Keratinocyte (primary cell): ENCODE results near the gene TRPM1. TPM values are rescaled to one million over a fixed set of nuclear protein-coding genes. Genes with fewer than 3 reads are reported as not detected.

Experiments
- DNase-seq: peaks from one replicate; pipeline ENCODE4 v3.0.0-alpha.2; 2011; ENCODE audit warnings: low read depth, missing footprints, low spot score
- FAIRE-seq: peaks from 2 replicates; lab custom pipeline; 2011; peaks lifted over from hg19 to GRCh38; lab: Jason Lieb, UNC
- H2AFZ ChIP-seq: 2 replicates; pipeline ENCODE4 v1.6.0; 2012; ENCODE audit warnings: low read length, control low read depth, inconsistent platforms; ENCODE audit not compliant: control insufficient read depth
- H3K27ac ChIP-seq: 2 replicates; pipeline ENCODE4 v1.5.1; 2011; ENCODE audit warnings: low read length; ENCODE audit not compliant: control insufficient read depth, insufficient read depth
- H3K27me3 ChIP-seq: 3 replicates; pipeline ENCODE4 v1.6.0; 2011; ENCODE audit warnings: low read length; ENCODE audit not compliant: control insufficient read depth, insufficient read depth; ENCODE audit errors: extremely low read depth
- H3K36me3 ChIP-seq, 2 experiments: 2 replicates in 1 of 2; 3 replicates in 1 of 2; pipeline ENCODE4 v1.5.1; 2011; ENCODE audit warnings: low read length in 2 of 2, mild to moderate bottlenecking in 1 of 2; ENCODE audit not compliant: control insufficient read depth in 2 of 2, insufficient read depth in 2 of 2; ENCODE audit errors: extremely low read depth in 1 of 2
- H3K4me1 ChIP-seq: 3 replicates; pipeline ENCODE4 v1.5.1; 2011; ENCODE audit warnings: low read length; ENCODE audit not compliant: control insufficient read depth, insufficient read depth; ENCODE audit errors: extremely low read depth
- H3K4me2 ChIP-seq: 3 replicates; pipeline ENCODE4 v1.6.0; 2011; ENCODE audit warnings: low read depth, low read length; ENCODE audit not compliant: control insufficient read depth, insufficient read depth; ENCODE audit errors: extremely low read depth
- H3K4me3 ChIP-seq, 3 experiments: fragments of 200-600 bp in 1 of 3; sonication (generic) in 1 of 3; 2 replicates in 2 of 3; 3 replicates in 1 of 3; pipeline ENCODE4 v1.5.1; 2011 to 2016; ENCODE audit warnings: low read length in 3 of 3, mild to moderate bottlenecking in 3 of 3, control low read depth in 2 of 3, inconsistent platforms in 1 of 3, low read depth in 1 of 3, mixed read lengths in 1 of 3, mixed run types in 1 of 3, moderate library complexity in 1 of 3; ENCODE audit not compliant: control insufficient read depth in 2 of 3, insufficient read depth in 2 of 3; ENCODE audit errors: extremely low read depth in 1 of 3
- H3K79me2 ChIP-seq: 2 replicates; pipeline ENCODE4 v1.6.0; 2012; ENCODE audit warnings: low read length; ENCODE audit not compliant: control insufficient read depth, insufficient read depth
- H3K9ac ChIP-seq: 3 replicates; pipeline ENCODE4 v1.6.0; 2011; ENCODE audit warnings: low read length; ENCODE audit not compliant: control insufficient read depth, insufficient read depth; ENCODE audit errors: extremely low read depth
- H3K9me1 ChIP-seq: 3 replicates; pipeline ENCODE4 v1.6.0; 2011; ENCODE audit warnings: low read length; ENCODE audit not compliant: control insufficient read depth, insufficient read depth; ENCODE audit errors: extremely low read depth
- H3K9me3 ChIP-seq: 2 replicates; pipeline ENCODE4 v1.5.1; 2012; ENCODE audit warnings: low read depth, low read length; ENCODE audit not compliant: control insufficient read depth
- H4K20me1 ChIP-seq: 3 replicates; pipeline ENCODE4 v1.6.0; 2011; ENCODE audit warnings: low read length; ENCODE audit not compliant: control insufficient read depth, insufficient read depth; ENCODE audit errors: extremely low read depth
- CTCF ChIP-seq, 3 experiments: IDR thresholded peaks in 1 of 3; conservative IDR thresholded peaks in 1 of 3; optimal IDR thresholded peaks in 1 of 3; 2 replicates in 2 of 3; 3 replicates in 1 of 3; pipeline versions ENCODE3 to v1.5.1; 2011; ENCODE audit warnings: low read length in 3 of 3, mild to moderate bottlenecking in 3 of 3, moderate library complexity in 2 of 3, control low read depth in 1 of 3, inconsistent platforms in 1 of 3; ENCODE audit not compliant: insufficient read depth in 2 of 3; ENCODE audit errors: extremely low read depth in 1 of 3
- EZH2 ChIP-seq: IDR thresholded peaks from one replicate; pipeline ENCODE4 v1.6.1; 2012; ENCODE audit warnings: inconsistent platforms, mild to moderate bottlenecking, low read length, moderate library complexity
- dilution Hi-C: fragments of 300-500 bp; cut with MboI; formaldehyde crosslinking; loops from one replicate; pipeline ENCODE4 v1.7.0; 2020; ENCODE audit warnings: low sequenced_read_pairs; ENCODE audit not compliant: extremely low pct_ligation_motif_present
- polyA minus RNA-seq, 3 experiments: library from RNA; depleted of rRNA, polyadenylated mRNA; stranded (reverse); fragments of >200 nt; gene quantifications; 1 replicate in 1 of 3; 2 replicates in 1 of 3; 3 replicates in 1 of 3; pipeline ENCODE4 v1.2.3, GENCODE V29; 2011
- polyA plus RNA-seq, 5 experiments: library from polyadenylated mRNA; depleted of rRNA in 3 of 5; stranded (reverse) in 3 of 5; stranded (forward) in 1 of 5; unstranded in 1 of 5; fragments of >200 nt; gene quantifications; 1 replicate in 1 of 5; 2 replicates in 3 of 5; 3 replicates in 1 of 5; pipeline versions ENCODE4 v1.2.1 to v1.2.3, GENCODE V29; 2011 to 2012; ENCODE audit warnings: missing spikeins in 2 of 5, low read depth in 1 of 5, low replicate concordance in 1 of 5

The TRPM1 gene
- polyA plus RNA-seq = 0.17 to 0.18 TPM in 2 of 3 replicates, not detected in the other
- 0.10 TPM for polyA plus RNA-seq (2011; ENCODE audit: low read depth)
- polyA plus RNA-seq (2011; cell fraction: cytosol; rRNA removed) = 0.07 and 0.22 TPM in 2 replicates
- 0.22 and 0.31 TPM in 2 replicates for polyA plus RNA-seq (2011; cell fraction: nucleus; rRNA removed)
- polyA plus RNA-seq (2012; ENCODE audit: low replicate concordance) = 0.08 and 0.09 TPM in 2 replicates
- not detected in 3 replicates for polyA minus RNA-seq
- polyA minus RNA-seq (2011; cell fraction: cytosol; rRNA and poly(A)+ RNA removed) = not detected
- polyA minus RNA-seq (2011; cell fraction: nucleus; rRNA and poly(A)+ RNA removed) = not detected in 2 replicates

DNA sequence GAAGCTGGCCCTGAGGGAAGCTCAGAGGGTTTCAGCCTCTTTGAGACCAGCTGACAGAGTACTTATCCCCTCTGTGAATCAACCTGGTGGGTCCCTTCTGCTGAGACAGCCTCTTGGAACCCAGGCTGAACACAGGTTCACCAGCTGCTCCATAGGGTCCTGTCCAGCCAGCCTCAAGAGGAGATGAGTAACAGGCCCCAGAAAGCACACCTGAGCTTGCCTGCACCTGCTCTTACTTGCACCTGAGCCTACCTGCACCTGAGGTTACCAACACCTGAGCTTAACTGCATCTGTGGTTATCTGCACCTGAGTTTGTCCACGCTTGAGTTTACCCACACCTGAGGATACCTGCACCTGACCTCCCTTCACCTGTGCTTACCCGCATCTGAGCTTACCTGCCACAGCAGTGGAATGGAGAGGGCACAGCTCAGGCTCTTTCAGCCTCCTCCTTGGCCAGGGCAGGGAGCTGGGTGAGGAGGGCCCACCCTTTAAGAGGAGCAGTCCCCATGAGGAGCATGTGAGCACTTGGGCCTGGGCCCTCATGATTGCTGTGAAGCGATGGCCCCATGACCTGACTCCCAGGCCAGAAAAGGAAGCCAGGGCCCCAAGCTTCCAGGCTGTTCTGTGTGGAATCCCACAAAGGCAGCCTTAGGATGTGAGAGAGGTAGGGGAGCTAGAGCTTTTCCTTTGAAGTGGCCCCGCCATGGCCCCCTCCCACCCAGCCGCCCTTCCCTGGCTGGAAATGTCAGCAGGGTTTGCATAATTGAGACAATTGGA is at the start of gene TRPM1:
Gene TRPM1 (minus strand): TSS at position 464 of the 777 bp plus-strand sequence. CDS start 20,370 bp downstream, outside the sequence.
- no peak within 1 kb of the TSS for H3K9ac ChIP-seq
- H3K4me1 ChIP-seq = peaks cover 3% of the 10 kb centered on the region
- H3K36me3 ChIP-seq = no peaks in the 10 kb centered on the region
- no peak for FAIRE-seq
- no peaks in the 10 kb centered on the region for H4K20me1 ChIP-seq
- H3K27me3 ChIP-seq = peaks cover 3% of the 10 kb centered on the region
- H3K4me3 ChIP-seq = no peak within 1 kb of the TSS
- dilution Hi-C loops = no loop called here
- no peak within 1 kb of the TSS for H3K27ac ChIP-seq
- no peak within 1 kb of the TSS for H3K4me2 ChIP-seq
- no peaks in the 10 kb centered on the region for H3K9me1 ChIP-seq
- H2AFZ ChIP-seq = no peak within 1 kb of the TSS
- no peaks in the 10 kb centered on the region for H3K9me3 ChIP-seq
- TF ChIP-seq CTCF (optimal IDR thresholded peaks at IDR 0.05 in 1 of 3, IDR thresholded peaks at IDR 0.05 in 1 of 3, conservative IDR thresholded peaks at IDR 0.05 in 1 of 3; ENCODE audit: extremely low read depth in 1 of 3, insufficient read depth in 2 of 3, low read length in 3 of 3) (no peak), EZH2 (no peak)
- no peaks in the 10 kb centered on the region for H3K79me2 ChIP-seq
- no peak for DNase-seq

DNA sequence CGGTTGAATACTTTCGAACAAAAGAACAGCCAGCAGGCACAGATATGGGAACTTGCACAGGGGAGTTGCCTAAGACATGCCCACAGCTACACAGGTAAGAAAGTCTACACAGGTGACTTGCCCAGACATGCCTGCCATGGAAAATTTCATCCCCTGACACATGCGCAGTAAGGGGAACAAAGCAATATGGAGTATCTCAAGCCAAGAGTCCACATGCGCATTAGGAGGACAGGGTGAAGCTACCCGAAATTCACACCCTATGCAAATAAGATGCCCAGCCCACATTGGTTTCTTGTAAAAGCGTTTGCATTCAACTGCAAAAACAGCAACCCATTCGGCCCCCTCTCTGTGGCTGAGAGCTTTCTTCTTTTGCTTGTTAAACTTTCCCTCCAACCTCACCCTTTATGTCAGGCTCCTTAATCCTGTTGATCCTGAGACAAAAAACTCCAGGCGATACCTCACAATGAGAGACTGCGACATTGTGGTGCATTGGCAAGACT is 49.3 kb upstream of the TRPM1 start:
- DNase-seq (peak; percentile 90), FAIRE-seq (peak; percentile 90)
- Histone ChIP-seq H3K79me2 (no peaks in the 10 kb centered on the region), H3K9me1 (no peaks in the 10 kb centered on the region), H3K4me3 (no peak overlapping the region), H3K4me2 (no peak overlapping the region), H3K27me3 (no peaks in the 10 kb centered on the region), H3K27ac (no peak overlapping the region), H3K4me1 (peaks cover 6% of the 10 kb centered on the region), H3K36me3 (no peaks in the 10 kb centered on the region), H3K9ac (no peak overlapping the region), H2AFZ (peak overlapping the region; percentile 38), H3K9me3 (peaks cover 2% of the 10 kb centered on the region), H4K20me1 (no peaks in the 10 kb centered on the region)
- dilution Hi-C loops = no loop called here
- no peak for TF ChIP-seq EZH2
- TF ChIP-seq CTCF (optimal IDR thresholded peaks at IDR 0.05 in 1 of 3, IDR thresholded peaks at IDR 0.05 in 1 of 3, conservative IDR thresholded peaks at IDR 0.05 in 1 of 3; ENCODE audit: extremely low read depth in 1 of 3, insufficient read depth in 2 of 3, low read length in 3 of 3) = no peak
